HEK293 (cell line): Measurements from ENCODE around the gene APBB1.

Experiments used
- CTCF ChIA-PET: fragments of 350-600 bp; formaldehyde crosslinking; extraction: SDS; loops from one replicate; lab custom pipeline; 2021; ENCODE audit warnings: antibody characterized with exemption; lab: Yijun Ruan, JAX
- POLR2A ChIA-PET: fragments of 300-600 bp; formaldehyde crosslinking; extraction: SDS; loops from one replicate; lab custom pipeline; 2020; ENCODE audit warnings: antibody characterized with exemption, inconsistent platforms; lab: Yijun Ruan, JAX
- H3K27ac ChIP-seq: fragments of 200-500 bp; sonication (Bioruptor generic); 2 replicates; pipeline ENCODE4 v1.5.1; 2014; ENCODE audit warnings: low read depth, low read length, control low read depth, inconsistent platforms; ENCODE audit errors: extremely low read depth
- H3K36me3 ChIP-seq, 2 experiments: fragments of 200-500 bp in 1 of 2; sonication (Bioruptor generic) in 1 of 2; 1 replicate in 1 of 2; 2 replicates in 1 of 2; pipeline ENCODE4 v1.5.1; 2014 to 2017; ENCODE audit warnings: inconsistent platforms in 2 of 2, low read length in 2 of 2; ENCODE audit not compliant: control insufficient read depth in 2 of 2, insufficient read depth in 1 of 2
- H3K4me1 ChIP-seq: fragments of 200-500 bp; sonication (Bioruptor generic); 2 replicates; pipeline ENCODE4 v1.5.1; 2014; ENCODE audit warnings: mild to moderate bottlenecking, low read length, inconsistent platforms; ENCODE audit not compliant: control insufficient read depth, insufficient read depth
- H3K4me3 ChIP-seq: 2 replicates; pipeline ENCODE4 v1.5.1; 2011; ENCODE audit warnings: low read depth, mild to moderate bottlenecking, control low read depth, low read length, moderate library complexity
- H3K9me3 ChIP-seq: fragments of 200-500 bp; sonication (Bioruptor generic); 2 replicates; pipeline ENCODE4 v1.5.1; 2014; ENCODE audit warnings: low read depth, low read length, inconsistent platforms; ENCODE audit not compliant: control insufficient read depth, insufficient read depth
- HOXC10 ChIP-seq: sonication (generic); formaldehyde crosslinking; IDR thresholded peaks from 2 replicates; pipeline ENCODE4 v1.8.1; 2023; ENCODE audit warnings: mild to moderate bottlenecking, missing genetic modification reagents
- KLF16 ChIP-seq: fragments of 450-650 bp; formaldehyde crosslinking; IDR thresholded peaks from 2 replicates; pipeline ENCODE4 v1.5.1; 2017; ENCODE audit warnings: missing biosample characterization, missing genetic modification characterization
- SCRT2 ChIP-seq: fragments of 450-650 bp; formaldehyde crosslinking; IDR thresholded peaks from 2 replicates; pipeline ENCODE4 v1.5.1; 2016; ENCODE audit warnings: missing biosample characterization, missing genetic modification characterization
- TRIM28 ChIP-seq: IDR thresholded peaks from 2 replicates; pipeline ENCODE4 v1.6.1; 2011; ENCODE audit warnings: low read length, control low read depth, borderline replicate concordance
- ZBTB48 ChIP-seq: fragments of 450-650 bp; formaldehyde crosslinking; IDR thresholded peaks from 2 replicates; pipeline ENCODE4 v1.5.1; 2016; ENCODE audit warnings: missing biosample characterization, missing genetic modification characterization
- ZNF10 ChIP-seq: fragments of 450-650 bp; formaldehyde crosslinking; IDR thresholded peaks from 2 replicates; pipeline ENCODE4 v1.5.1; 2017; ENCODE audit warnings: missing biosample characterization, missing genetic modification characterization
- ZNF16 ChIP-seq: fragments of 450-650 bp; formaldehyde crosslinking; IDR thresholded peaks from 2 replicates; pipeline ENCODE4 v1.5.1; 2016; ENCODE audit warnings: low read depth, missing biosample characterization, missing genetic modification characterization
- ZNF214 ChIP-seq: fragments of 450-650 bp; formaldehyde crosslinking; IDR thresholded peaks from 2 replicates; pipeline ENCODE4 v1.5.1; 2017; ENCODE audit warnings: missing biosample characterization, mild to moderate bottlenecking, missing genetic modification characterization, borderline replicate concordance
- ZNF223 ChIP-seq: fragments of 450-650 bp; formaldehyde crosslinking; IDR thresholded peaks from 2 replicates; pipeline ENCODE4 v1.5.1; 2016; ENCODE audit warnings: missing biosample characterization, missing genetic modification characterization
- ZNF23 ChIP-seq: fragments of 450-650 bp; formaldehyde crosslinking; IDR thresholded peaks from 2 replicates; pipeline ENCODE4 v1.5.1; 2016; ENCODE audit warnings: missing biosample characterization, missing genetic modification characterization, borderline replicate concordance
- ZNF302 ChIP-seq: fragments of 450-650 bp; formaldehyde crosslinking; IDR thresholded peaks from 2 replicates; pipeline ENCODE4 v1.5.1; 2016; ENCODE audit warnings: missing biosample characterization, missing genetic modification characterization, low read depth
- ZNF473 ChIP-seq: fragments of 450-650 bp; formaldehyde crosslinking; IDR thresholded peaks from 2 replicates; pipeline ENCODE4 v1.5.1; 2017; ENCODE audit warnings: missing biosample characterization, missing genetic modification characterization
- ZNF48 ChIP-seq: fragments of 450-650 bp; formaldehyde crosslinking; IDR thresholded peaks from 2 replicates; pipeline ENCODE4 v1.5.1; 2016; ENCODE audit warnings: missing biosample characterization, missing genetic modification characterization
- ZNF521 ChIP-seq: fragments of 450-650 bp; formaldehyde crosslinking; IDR thresholded peaks from 2 replicates; pipeline ENCODE4 v1.5.1; 2017; ENCODE audit warnings: missing biosample characterization, mild to moderate bottlenecking, missing genetic modification characterization
- ZNF658 ChIP-seq: fragments of 450-650 bp; formaldehyde crosslinking; IDR thresholded peaks from 2 replicates; pipeline ENCODE4; 2016; ENCODE audit warnings: missing biosample characterization, missing genetic modification characterization
- ZNF677 ChIP-seq: fragments of 450-650 bp; IDR thresholded peaks from 2 replicates; pipeline ENCODE4 v1.5.0; 2018; ENCODE audit warnings: missing biosample characterization, mild to moderate bottlenecking, missing genetic modification characterization, moderate library complexity
- ZNF707 ChIP-seq: fragments of 450-650 bp; formaldehyde crosslinking; IDR thresholded peaks from 2 replicates; pipeline ENCODE4 v1.5.1; 2016; ENCODE audit warnings: missing biosample characterization, missing genetic modification characterization
- ZNF785 ChIP-seq: fragments of 450-650 bp; formaldehyde crosslinking; IDR thresholded peaks from 2 replicates; pipeline ENCODE4 v1.5.1; 2016; ENCODE audit warnings: missing biosample characterization, missing genetic modification characterization
- ZNF830 ChIP-seq: fragments of 450-650 bp; IDR thresholded peaks from 2 replicates; pipeline ENCODE4 v1.5.0; 2018; ENCODE audit warnings: missing biosample characterization, missing genetic modification characterization, low read depth, mild to moderate bottlenecking, moderate library complexity
- ZNF843 ChIP-seq: fragments of 450-650 bp; formaldehyde crosslinking; IDR thresholded peaks from 2 replicates; pipeline ENCODE4 v1.5.1; 2016; ENCODE audit warnings: missing biosample characterization, missing genetic modification characterization
- TF ChIP-seq, protein P1 (sequence below): fragments of 450-650 bp; formaldehyde crosslinking; IDR thresholded peaks from 2 replicates; pipeline ENCODE4 v1.5.1; 2016; ENCODE audit warnings: missing biosample characterization, missing genetic modification characterization
- TF ChIP-seq, protein P2 (sequence below): fragments of 450-650 bp; formaldehyde crosslinking; IDR thresholded peaks from 2 replicates; pipeline ENCODE4 v1.5.1; 2017; ENCODE audit warnings: missing biosample characterization, missing genetic modification characterization
- TF ChIP-seq, protein P3 (sequence below): fragments of 450-650 bp; formaldehyde crosslinking; IDR thresholded peaks from 2 replicates; pipeline ENCODE4; 2016; ENCODE audit warnings: missing biosample characterization, missing genetic modification characterization
- TF ChIP-seq, protein P4 (sequence below): fragments of 450-650 bp; formaldehyde crosslinking; IDR thresholded peaks from 2 replicates; pipeline ENCODE4 v1.5.1; 2016; ENCODE audit warnings: missing biosample characterization, missing genetic modification characterization
- TF ChIP-seq, protein P5 (sequence below): fragments of 450-650 bp; formaldehyde crosslinking; IDR thresholded peaks from 2 replicates; pipeline ENCODE4 v1.5.1; 2016; ENCODE audit warnings: missing biosample characterization, missing genetic modification characterization, borderline replicate concordance

APBB1 gene

DNA sequence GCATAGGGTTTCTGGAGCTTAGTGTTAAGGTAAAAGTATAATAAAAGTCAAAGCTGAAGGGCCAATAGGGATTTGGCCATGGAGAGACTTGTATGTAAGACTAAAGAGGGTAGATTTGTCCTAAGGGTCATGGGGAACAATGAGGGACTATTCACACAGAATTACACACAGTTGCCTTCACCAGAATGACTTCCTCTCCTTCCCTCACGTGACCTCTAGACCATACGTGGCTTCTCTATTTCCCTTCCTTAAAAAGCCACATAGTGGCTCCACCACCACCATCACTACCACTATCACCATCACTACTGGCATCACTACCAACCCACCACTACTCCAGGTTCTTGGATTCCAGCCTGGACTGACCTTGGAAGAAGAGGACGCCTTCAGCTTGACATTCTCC, 19.1 kb upstream of the APBB1 start (continued):
- TF ChIP-seq ZNF473 (tag by site-specific recombination) (no peak), KLF16 (no peak), ZNF23 (tag by site-specific recombination) (no peak), ZNF223 (no peak), ZNF16 (tag by site-specific recombination) (no peak), ZBTB48 (tag by site-specific recombination) (no peak)

DNA sequence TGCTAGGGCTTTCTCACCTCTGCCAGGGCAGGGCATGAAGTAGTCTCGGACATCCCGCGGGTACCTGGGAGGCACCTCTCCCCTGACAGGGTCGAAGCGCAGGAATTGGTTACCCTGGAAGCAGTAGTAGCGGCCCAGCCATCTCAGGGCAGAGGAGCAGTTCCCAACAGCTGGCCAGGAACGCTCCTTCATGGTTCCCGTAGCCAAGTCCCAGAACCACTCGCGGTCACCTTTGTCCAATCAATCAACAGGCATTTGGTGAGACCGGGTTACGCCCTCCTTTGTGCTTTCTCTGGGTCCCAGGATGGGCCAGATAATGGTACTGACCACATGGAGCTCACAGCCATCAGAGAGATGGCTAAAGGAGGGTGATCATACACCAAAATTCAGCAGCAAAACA, 18.5 kb upstream of the APBB1 start:
- H3K4me3 ChIP-seq, result no peak overlapping the region
- H3K4me1 ChIP-seq, result no peaks in the 10 kb centered on the region
- no peak for TF ChIP-seq ZNF16 (tag by site-specific recombination)
- no peak for TF ChIP-seq ZNF707 (tag by site-specific recombination)
- no peak for TF ChIP-seq ZNF521 (tag by site-specific recombination)
- no peak for TF ChIP-seq ZNF677 (tag by site-specific recombination)
- TF ChIP-seq, protein P1, sequence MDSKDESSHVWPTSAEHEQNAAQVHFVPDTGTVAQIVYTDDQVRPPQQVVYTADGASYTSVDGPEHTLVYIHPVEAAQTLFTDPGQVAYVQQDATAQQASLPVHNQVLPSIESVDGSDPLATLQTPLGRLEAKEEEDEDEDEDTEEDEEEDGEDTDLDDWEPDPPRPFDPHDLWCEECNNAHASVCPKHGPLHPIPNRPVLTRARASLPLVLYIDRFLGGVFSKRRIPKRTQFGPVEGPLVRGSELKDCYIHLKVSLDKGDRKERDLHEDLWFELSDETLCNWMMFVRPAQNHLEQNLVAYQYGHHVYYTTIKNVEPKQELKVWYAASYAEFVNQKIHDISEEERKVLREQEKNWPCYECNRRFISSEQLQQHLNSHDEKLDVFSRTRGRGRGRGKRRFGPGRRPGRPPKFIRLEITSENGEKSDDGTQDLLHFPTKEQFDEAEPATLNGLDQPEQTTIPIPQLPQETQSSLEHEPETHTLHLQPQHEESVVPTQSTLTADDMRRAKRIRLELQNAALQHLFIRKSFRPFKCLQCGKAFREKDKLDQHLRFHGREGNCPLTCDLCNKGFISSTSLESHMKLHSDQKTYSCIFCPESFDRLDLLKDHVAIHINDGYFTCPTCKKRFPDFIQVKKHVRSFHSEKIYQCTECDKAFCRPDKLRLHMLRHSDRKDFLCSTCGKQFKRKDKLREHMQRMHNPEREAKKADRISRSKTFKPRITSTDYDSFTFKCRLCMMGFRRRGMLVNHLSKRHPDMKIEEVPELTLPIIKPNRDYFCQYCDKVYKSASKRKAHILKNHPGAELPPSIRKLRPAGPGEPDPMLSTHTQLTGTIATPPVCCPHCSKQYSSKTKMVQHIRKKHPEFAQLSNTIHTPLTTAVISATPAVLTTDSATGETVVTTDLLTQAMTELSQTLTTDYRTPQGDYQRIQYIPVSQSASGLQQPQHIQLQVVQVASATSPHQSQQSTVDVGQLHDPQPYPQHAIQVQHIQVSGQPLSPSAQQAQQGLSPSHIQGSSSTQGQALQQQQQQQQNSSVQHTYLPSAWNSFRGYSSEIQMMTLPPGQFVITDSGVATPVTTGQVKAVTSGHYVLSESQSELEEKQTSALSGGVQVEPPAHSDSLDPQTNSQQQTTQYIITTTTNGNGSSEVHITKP (tag by site-specific recombination), result no peak
- TF ChIP-seq ZNF10, result no peak
- TF ChIP-seq, protein P2, sequence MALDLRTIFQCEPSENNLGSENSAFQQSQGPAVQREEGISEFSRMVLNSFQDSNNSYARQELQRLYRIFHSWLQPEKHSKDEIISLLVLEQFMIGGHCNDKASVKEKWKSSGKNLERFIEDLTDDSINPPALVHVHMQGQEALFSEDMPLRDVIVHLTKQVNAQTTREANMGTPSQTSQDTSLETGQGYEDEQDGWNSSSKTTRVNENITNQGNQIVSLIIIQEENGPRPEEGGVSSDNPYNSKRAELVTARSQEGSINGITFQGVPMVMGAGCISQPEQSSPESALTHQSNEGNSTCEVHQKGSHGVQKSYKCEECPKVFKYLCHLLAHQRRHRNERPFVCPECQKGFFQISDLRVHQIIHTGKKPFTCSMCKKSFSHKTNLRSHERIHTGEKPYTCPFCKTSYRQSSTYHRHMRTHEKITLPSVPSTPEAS (tag by site-specific recombination), result no peak
- no peak for TF ChIP-seq TRIM28
- TF ChIP-seq ZNF830 (tag by site-specific recombination), result no peak
- TF ChIP-seq ZNF48, result no peak
- TF ChIP-seq ZNF785 (tag by site-specific recombination), result no peak
- TF ChIP-seq ZNF214 (tag by site-specific recombination), result no peak
- no peak for TF ChIP-seq ZNF843 (tag by site-specific recombination)
- TF ChIP-seq, protein P3, sequence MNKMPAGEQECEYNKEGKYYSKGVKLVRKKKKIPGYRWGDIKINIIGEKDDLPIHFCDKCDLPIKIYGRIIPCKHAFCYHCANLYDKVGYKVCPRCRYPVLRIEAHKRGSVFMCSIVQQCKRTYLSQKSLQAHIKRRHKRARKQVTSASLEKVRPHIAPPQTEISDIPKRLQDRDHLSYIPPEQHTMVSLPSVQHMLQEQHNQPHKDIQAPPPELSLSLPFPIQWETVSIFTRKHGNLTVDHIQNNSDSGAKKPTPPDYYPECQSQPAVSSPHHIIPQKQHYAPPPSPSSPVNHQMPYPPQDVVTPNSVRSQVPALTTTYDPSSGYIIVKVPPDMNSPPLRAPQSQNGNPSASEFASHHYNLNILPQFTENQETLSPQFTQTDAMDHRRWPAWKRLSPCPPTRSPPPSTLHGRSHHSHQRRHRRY, result no peak
- no peak for TF ChIP-seq SCRT2 (tag by site-specific recombination)
- TF ChIP-seq ZNF302, result no peak
- TF ChIP-seq, protein P4, sequence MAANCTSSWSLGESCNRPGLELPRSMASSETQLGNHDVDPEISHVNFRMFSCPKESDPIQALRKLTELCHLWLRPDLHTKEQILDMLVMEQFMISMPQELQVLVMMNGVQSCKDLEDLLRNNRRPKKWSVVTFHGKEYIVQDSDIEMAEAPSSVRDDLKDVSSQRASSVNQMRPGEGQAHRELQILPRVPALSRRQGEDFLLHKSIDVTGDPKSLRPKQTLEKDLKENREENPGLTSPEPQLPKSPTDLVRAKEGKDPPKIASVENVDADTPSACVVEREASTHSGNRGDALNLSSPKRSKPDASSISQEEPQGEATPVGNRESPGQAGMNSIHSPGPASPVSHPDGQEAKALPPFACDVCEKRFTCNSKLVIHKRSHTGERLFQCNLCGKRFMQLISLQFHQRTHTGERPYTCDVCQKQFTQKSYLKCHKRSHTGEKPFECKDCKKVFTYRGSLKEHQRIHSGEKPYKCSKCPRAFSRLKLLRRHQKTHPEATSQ (tag by site-specific recombination), result no peak
- TF ChIP-seq, protein P5, sequence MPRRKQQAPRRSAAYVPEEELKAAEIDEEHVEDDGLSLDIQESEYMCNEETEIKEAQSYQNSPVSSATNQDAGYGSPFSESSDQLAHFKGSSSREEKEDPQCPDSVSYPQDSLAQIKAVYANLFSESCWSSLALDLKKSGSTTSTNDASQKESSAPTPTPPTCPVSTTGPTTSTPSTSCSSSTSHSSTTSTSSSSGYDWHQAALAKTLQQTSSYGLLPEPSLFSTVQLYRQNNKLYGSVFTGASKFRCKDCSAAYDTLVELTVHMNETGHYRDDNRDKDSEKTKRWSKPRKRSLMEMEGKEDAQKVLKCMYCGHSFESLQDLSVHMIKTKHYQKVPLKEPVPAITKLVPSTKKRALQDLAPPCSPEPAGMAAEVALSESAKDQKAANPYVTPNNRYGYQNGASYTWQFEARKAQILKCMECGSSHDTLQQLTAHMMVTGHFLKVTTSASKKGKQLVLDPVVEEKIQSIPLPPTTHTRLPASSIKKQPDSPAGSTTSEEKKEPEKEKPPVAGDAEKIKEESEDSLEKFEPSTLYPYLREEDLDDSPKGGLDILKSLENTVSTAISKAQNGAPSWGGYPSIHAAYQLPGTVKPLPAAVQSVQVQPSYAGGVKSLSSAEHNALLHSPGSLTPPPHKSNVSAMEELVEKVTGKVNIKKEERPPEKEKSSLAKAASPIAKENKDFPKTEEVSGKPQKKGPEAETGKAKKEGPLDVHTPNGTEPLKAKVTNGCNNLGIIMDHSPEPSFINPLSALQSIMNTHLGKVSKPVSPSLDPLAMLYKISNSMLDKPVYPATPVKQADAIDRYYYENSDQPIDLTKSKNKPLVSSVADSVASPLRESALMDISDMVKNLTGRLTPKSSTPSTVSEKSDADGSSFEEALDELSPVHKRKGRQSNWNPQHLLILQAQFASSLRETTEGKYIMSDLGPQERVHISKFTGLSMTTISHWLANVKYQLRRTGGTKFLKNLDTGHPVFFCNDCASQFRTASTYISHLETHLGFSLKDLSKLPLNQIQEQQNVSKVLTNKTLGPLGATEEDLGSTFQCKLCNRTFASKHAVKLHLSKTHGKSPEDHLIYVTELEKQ, result no peak
- no peak for TF ChIP-seq ZNF658
- no peak for TF ChIP-seq HOXC10
- TF ChIP-seq, all 188 proteins: peak for 0
- Histone ChIP-seq H3K27ac (no peak overlapping the region), H3K36me3 (no peaks in the 10 kb centered on the region), H3K9me3 (no peaks in the 10 kb centered on the region)
- ChIA-PET CTCF (interaction anchor here (0.6 to 11.2 kb wide), 9 partner anchors 9 to 1252 kb away, joined by 3 to 228 read pairs (median 4); partner anchors contain the start of gene SMPD1), POLR2A (interaction anchor here (0.9 kb wide), 1 partner anchor 18 kb away, joined by 4 read pairs; the partner anchor contains the start of gene APBB1)
